Nephron (organoid): ENCODE data around the gene MIA.
"Not testable (repeated sequence)": the region's sequence is repeated elsewhere in the genome, so short reads cannot be mapped to it uniquely, and the experiment has no call there.

Experiments
- H3K27ac Mint-ChIP-seq, 3 experiments: 2 replicates each; pipeline ENCODE4 v1.8.0; 2020; ENCODE audit warnings: mixed read lengths in 3 of 3, mild to moderate bottlenecking in 2 of 3, moderate library complexity in 1 of 3
- H3K27me3 Mint-ChIP-seq: 2 replicates; pipeline ENCODE4 v1.8.0; 2021; ENCODE audit warnings: low read depth, mild to moderate bottlenecking, moderate library complexity, mixed read lengths
- H3K36me3 Mint-ChIP-seq: 2 replicates; pipeline ENCODE4 v1.8.0; 2020; ENCODE audit warnings: low read depth, mixed read lengths
- H3K4me1 Mint-ChIP-seq: 2 replicates; pipeline ENCODE4 v1.8.0; 2020; ENCODE audit warnings: mixed read lengths
- H3K4me3 Mint-ChIP-seq, 3 experiments: 2 replicates each; pipeline ENCODE4 v1.8.0; 2020; ENCODE audit warnings: mild to moderate bottlenecking in 3 of 3, mixed read lengths in 3 of 3, moderate library complexity in 2 of 3
- H3K9me3 Mint-ChIP-seq: 2 replicates; pipeline ENCODE4 v1.8.0; 2020; ENCODE audit warnings: mixed read lengths
- TF ChIP-seq, protein P1 (sequence below), 3 experiments: fragments of 200-600 bp; sonication (generic); IDR thresholded peaks; one replicate each; pipeline ENCODE4 v1.5.0; 2021; ENCODE audit warnings: antibody characterized with exemption in 3 of 3; ENCODE audit not compliant: unreplicated experiment in 3 of 3

MIA gene

DNA sequence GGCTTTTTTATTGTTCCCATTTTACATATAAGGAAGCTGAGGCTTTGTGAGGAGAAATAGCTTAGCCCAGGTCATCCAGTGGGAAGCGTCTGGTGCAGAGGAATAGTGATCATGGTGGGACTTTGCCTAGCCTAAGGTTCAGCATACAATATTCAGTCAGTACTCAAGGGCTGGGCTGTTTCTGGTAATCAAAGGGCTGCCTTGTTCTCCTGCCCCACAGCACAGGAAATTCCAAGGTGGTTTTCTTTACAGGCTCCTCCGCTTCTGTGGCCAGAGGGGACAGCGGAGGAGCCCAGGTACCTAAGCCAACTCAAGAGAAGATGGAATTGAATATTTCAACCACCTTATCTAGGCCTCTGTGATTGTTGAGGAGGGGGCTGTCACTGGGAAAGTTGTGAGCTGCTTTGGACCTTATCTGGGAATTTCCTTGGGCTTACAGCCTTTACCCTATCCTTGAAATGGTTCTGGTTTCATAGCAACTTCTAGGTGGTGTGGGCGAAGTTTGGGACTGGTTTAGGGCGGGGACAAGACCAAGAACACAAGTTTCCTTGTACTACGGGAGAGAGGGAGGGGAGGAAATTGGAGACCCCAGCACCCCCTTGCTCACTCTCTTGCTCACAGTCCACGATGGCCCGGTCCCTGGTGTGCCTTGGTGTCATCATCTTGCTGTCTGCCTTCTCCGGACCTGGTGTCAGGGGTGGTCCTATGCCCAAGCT, at the start of gene MIA:
Gene MIA, plus strand, starts transcription at position 606 of the 716 bp plus-strand sequence. Its CDS starts 22 bp downstream, at position 628.
- no peaks in the 10 kb centered on the region for H3K27me3 Mint-ChIP-seq
- H3K9me3 Mint-ChIP-seq = no peaks in the 10 kb centered on the region
- H3K4me3 Mint-ChIP-seq = peak within 1 kb of the TSS; percentile 50 to 61 (median 52)

DNA sequence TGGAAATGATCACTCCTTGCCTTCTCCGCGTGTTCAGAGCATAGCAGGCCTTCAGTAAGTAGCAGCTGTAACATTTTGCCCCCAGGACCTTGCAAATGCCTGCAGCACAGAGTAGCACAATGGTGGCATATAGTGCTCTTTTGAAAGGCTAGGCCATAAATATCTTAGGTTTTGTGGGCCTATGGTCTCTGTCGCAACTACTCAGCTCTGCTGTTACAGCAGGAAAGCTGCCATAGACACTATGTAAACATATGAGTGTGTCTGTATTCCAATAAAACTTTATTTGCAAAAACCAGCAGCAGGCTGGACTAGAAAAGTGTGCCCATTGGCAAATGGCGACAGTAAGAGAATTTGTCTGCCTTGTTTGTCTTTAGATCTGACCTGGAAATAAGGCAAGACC, 49.0 kb upstream of the MIA start:
- Mint-ChIP-seq H3K4me1 (peaks cover 6% of the 10 kb centered on the region), H3K27ac (no peak overlapping the region), H3K27me3 (no peaks in the 10 kb centered on the region), H3K36me3 (peaks cover 77% of the 10 kb centered on the region), H3K4me3 (no peak overlapping the region), H3K9me3 (no peaks in the 10 kb centered on the region)
- TF ChIP-seq, protein P1, sequence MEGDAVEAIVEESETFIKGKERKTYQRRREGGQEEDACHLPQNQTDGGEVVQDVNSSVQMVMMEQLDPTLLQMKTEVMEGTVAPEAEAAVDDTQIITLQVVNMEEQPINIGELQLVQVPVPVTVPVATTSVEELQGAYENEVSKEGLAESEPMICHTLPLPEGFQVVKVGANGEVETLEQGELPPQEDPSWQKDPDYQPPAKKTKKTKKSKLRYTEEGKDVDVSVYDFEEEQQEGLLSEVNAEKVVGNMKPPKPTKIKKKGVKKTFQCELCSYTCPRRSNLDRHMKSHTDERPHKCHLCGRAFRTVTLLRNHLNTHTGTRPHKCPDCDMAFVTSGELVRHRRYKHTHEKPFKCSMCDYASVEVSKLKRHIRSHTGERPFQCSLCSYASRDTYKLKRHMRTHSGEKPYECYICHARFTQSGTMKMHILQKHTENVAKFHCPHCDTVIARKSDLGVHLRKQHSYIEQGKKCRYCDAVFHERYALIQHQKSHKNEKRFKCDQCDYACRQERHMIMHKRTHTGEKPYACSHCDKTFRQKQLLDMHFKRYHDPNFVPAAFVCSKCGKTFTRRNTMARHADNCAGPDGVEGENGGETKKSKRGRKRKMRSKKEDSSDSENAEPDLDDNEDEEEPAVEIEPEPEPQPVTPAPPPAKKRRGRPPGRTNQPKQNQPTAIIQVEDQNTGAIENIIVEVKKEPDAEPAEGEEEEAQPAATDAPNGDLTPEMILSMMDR (IDR thresholded peaks at IDR 0.05; ENCODE audit: unreplicated experiment in 3 of 3) = no peak

More for the DNA sequence above, at the start of gene MIA:
- Mint-ChIP-seq H3K27ac (peak within 1 kb of the TSS; percentile 55 to 100 (median 73)), H3K4me1 (peaks cover 14% of the 10 kb centered on the region), H3K36me3 (peaks cover 8% of the 10 kb centered on the region)
- TF ChIP-seq, protein P1 (IDR thresholded peaks at IDR 0.05; ENCODE audit: unreplicated experiment in 3 of 3) = no peak

DNA sequence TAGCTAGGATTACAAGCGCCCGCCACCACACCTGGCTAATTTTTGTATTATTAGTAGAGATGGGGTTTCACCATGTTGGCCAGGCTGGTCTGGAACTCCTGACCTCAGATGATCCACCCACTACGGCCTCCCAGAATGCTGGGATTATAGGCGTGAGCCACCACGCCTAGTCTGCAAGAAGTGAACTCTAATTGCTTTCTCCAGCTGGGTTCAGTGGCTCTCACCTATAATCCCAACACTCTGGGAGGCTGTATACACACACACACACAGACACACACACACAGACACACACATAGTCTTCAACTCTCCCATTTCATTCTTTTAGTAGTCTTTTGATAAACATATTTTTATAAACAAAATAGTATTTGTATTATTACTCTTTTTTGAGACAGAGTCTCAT, 45.3 kb upstream of the MIA start:
- not testable (repeated sequence) for H3K27me3 Mint-ChIP-seq, H3K9me3 Mint-ChIP-seq, H3K4me3 Mint-ChIP-seq, H3K4me1 Mint-ChIP-seq, H3K27ac Mint-ChIP-seq
- H3K36me3 Mint-ChIP-seq = peaks cover 81% of the 10 kb centered on the region

DNA sequence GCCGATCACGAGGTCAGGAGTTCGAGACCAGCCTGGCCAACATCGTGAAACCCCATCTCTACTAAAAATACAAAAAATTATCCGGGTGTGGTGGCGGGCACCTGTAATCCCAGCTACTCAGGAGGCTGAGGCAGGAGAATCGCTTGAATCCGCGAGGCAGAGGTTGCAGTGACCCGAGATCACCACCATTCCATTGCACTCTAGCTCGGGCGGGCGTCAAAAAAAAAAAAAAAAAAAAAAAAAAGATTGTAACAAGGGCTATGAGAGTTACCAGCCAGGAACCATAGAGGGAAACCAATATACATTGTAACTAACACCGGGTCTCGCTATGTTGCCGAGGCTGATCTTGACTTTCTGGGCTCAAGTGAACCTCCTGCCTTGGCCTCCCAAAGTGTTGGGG, 43.0 kb upstream of the MIA start:
- H3K27ac Mint-ChIP-seq, H3K4me1 Mint-ChIP-seq, H3K4me3 Mint-ChIP-seq, H3K9me3 Mint-ChIP-seq, H3K27me3 Mint-ChIP-seq: not testable (repeated sequence)
- H3K36me3 Mint-ChIP-seq = peaks cover 79% of the 10 kb centered on the region

DNA sequence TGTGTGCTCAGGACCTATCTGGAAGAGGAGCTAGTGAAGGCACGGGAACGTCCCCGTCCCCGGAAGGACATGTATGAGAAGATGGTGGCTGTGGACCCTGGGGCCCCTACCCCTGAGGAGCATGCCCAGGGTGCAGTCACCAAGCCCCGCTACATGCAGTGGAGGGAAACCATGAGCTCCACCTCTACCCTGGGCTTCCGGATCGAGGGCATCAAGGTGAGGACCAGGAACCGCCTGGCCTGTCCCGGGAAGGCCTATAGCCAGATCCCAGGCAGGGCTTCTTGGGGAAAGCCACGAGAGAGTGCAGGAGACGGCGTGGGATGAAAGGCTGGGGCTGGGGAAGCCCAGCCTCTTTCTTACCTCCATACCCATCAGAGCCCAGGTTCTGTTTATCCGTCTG, 42.2 kb upstream of the MIA start:
- Mint-ChIP-seq H3K27me3 (no peaks in the 10 kb centered on the region), H3K27ac (no peak overlapping the region), H3K9me3 (no peaks in the 10 kb centered on the region), H3K36me3 (peaks cover 76% of the 10 kb centered on the region), H3K4me1 (no peaks in the 10 kb centered on the region), H3K4me3 (no peak overlapping the region)
- TF ChIP-seq, protein P1 (IDR thresholded peaks at IDR 0.05; ENCODE audit: unreplicated experiment in 3 of 3) = no peak

DNA sequence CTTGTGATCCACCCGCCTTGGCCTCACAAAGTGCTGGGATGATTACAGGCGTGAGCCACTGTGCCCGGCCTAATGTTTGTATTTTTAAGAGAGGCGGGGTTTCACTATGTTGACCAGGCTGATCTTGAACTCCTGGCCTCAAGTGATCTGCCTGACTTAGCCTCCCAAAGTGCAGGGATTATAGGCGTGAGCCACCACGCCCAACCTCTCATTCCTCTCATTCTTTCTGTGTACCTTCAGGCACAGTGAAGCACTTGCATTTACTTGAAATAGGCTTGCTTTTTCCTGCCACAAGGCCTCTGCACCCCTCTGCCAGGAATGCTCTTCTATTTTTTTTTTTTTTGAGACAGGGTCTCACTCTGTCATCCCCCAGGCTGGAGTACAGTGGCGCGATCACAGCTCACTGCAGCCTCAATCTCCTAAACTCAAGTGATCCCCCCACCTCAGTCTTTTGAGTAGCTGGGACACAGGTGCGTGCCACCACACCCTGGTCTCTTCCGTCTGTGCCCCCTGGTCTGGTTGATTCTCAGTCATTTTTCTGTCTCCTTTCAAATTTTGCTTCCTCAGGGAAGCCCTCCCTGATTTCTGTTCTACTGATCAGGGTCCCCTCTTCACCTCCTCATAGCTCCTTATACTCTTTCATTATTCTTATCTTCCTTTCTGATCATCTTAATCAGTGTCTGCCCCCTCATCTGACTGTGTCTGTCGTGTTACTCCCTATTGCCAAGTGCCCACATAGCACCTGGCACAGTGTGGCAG, 40.1 kb upstream of the MIA start:
- no peaks in the 10 kb centered on the region for H3K4me1 Mint-ChIP-seq
- no peak overlapping the region for H3K27ac Mint-ChIP-seq
- TF ChIP-seq, protein P1 (IDR thresholded peaks at IDR 0.05; ENCODE audit: unreplicated experiment in 3 of 3) = no peak
- H3K9me3 Mint-ChIP-seq = no peaks in the 10 kb centered on the region
- no peak overlapping the region for H3K4me3 Mint-ChIP-seq
- peaks cover 69% of the 10 kb centered on the region for H3K36me3 Mint-ChIP-seq
- no peaks in the 10 kb centered on the region for H3K27me3 Mint-ChIP-seq

DNA sequence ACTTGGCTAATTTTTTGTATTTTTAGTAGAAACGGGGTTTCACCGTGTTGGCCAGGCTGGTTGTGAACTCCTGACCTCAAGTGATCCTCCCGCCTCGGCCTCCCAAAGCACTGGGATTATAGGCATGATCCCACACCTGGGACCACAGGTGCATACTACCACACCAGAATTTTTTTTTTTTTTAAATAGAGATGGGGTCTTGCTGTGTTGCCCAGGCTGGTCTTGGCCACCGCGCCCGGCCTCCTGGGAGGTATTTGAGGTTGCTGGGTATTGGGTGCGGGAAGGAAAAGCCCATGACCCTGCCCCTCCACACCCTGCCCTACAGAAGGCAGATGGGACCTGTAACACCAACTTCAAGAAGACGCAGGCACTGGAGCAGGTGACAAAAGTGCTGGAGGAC, 38.7 kb upstream of the MIA start:
- Mint-ChIP-seq H3K4me1 (no peaks in the 10 kb centered on the region), H3K27me3 (no peaks in the 10 kb centered on the region), H3K9me3 (no peaks in the 10 kb centered on the region), H3K36me3 (peaks cover 54% of the 10 kb centered on the region), H3K4me3 (no peak overlapping the region), H3K27ac (no peak overlapping the region)
- TF ChIP-seq, protein P1 (IDR thresholded peaks at IDR 0.05; ENCODE audit: unreplicated experiment in 3 of 3) = no peak
